Thyroid gland (tissue), 4 donors: ENCODE results near the gene ZNF112.

Source experiments
- CTCF ChIP-seq, 6 experiments: fragments of 200-600 bp in 3 of 6; fragments of 450-650 bp in 3 of 6; sonication (generic) in 3 of 6; IDR thresholded peaks; one replicate each; pipeline ENCODE4 v1.5.1; 2016 to 2019; ENCODE audit warnings: antibody characterized with exemption in 6 of 6, mild to moderate bottlenecking in 2 of 6, inconsistent platforms in 1 of 6, moderate library complexity in 1 of 6
- POLR2A ChIP-seq, 2 donors: fragments of 450-650 bp; IDR thresholded peaks; one replicate each; pipeline ENCODE4 v1.6.1; 2017; ENCODE audit warnings: antibody characterized with exemption in 2 of 2, mild to moderate bottlenecking in 2 of 2, moderate library complexity in 1 of 2

- TF ChIP-seq CTCF (IDR thresholded peaks at IDR 0.05) (no peak), POLR2A (IDR thresholded peaks at IDR 0.05) (no peak)
Observed at GRCh38 chr19:44282846-44283245, 73.6 kb downstream of the ZNF112 start.
